ENCODE measurements around the gene MCC. TPM values are rescaled to one million over a fixed set of nuclear protein-coding genes. Genes with fewer than 3 reads are reported as not detected.

MCC gene
- total RNA-seq, 1 donor from 2014 or later = 46.1 TPM

DNA sequence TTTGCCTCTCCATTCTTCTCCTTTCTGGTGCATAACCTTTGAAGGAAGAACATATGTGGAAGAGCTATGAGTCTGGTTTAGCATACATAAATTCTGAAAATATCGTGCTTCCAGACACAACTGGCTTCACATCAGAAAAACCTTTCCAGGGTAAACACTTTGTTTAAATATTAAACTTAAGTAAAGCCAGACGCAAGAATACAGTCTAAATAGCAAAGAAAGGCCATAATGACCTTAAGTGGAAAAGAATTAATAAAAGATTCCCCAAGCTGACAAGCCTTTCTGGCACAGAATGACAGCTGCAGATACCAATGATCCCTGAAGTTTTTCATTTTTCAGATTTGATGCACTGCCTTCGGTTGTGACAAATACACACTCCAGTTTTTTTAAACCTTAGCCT, 40.0 kb downstream of the MCC start:
- TF ChIP-seq, protein P1, sequence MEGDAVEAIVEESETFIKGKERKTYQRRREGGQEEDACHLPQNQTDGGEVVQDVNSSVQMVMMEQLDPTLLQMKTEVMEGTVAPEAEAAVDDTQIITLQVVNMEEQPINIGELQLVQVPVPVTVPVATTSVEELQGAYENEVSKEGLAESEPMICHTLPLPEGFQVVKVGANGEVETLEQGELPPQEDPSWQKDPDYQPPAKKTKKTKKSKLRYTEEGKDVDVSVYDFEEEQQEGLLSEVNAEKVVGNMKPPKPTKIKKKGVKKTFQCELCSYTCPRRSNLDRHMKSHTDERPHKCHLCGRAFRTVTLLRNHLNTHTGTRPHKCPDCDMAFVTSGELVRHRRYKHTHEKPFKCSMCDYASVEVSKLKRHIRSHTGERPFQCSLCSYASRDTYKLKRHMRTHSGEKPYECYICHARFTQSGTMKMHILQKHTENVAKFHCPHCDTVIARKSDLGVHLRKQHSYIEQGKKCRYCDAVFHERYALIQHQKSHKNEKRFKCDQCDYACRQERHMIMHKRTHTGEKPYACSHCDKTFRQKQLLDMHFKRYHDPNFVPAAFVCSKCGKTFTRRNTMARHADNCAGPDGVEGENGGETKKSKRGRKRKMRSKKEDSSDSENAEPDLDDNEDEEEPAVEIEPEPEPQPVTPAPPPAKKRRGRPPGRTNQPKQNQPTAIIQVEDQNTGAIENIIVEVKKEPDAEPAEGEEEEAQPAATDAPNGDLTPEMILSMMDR (IDR thresholded peaks at IDR 0.05; ENCODE audit: partially characterized antibody, unreplicated experiment) = no peak
- Mint-ChIP-seq H3K27ac (ENCODE audit: unreplicated experiment) (peak overlapping the region; percentile 99), H3K27me3 (ENCODE audit: unreplicated experiment) (peaks cover 13% of the 10 kb centered on the region), H3K36me3 (ENCODE audit: unreplicated experiment) (peaks cover 13% of the 10 kb centered on the region), H3K9me3 (ENCODE audit: unreplicated experiment) (peaks cover 21% of the 10 kb centered on the region), H3K4me1 (ENCODE audit: low read depth, unreplicated experiment) (peaks cover 47% of the 10 kb centered on the region), H3K4me3 (ENCODE audit: unreplicated experiment) (peak overlapping the region; percentile 72)
- no peak for DNase-seq

DNA sequence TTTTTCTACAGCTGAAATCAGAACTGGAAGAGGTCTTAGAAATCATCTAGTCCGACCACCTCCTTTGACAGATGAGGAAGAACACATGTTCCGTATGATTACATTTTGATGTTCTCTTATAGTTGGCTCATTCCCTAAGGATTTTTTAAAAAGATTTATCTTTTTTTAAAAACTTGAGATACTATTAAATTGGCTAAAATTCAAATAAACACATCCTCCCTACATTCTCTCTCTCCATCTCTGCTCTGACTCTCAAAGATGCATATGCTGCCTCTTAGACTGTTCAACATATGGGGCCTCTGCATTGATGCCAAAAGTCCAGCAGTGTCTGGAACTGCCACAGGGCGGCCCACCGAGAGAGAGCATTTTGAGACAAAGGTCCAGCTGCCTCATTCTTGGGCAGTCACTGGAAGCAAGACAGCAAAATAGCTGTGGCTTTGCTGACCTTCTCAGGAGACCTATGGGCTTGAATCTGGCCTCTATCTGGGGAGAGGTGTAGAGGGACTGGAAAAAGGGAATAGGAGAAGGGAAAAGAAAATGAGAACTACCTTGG, 40.7 kb downstream of the MCC start:
- peak overlapping the region; percentile 72 for H3K4me3 Mint-ChIP-seq (ENCODE audit: unreplicated experiment)
- H3K27ac Mint-ChIP-seq (ENCODE audit: unreplicated experiment) = peak overlapping the region; percentile 99
- peak; percentile 81 for DNase-seq
- TF ChIP-seq, protein P1 (IDR thresholded peaks at IDR 0.05; ENCODE audit: partially characterized antibody, unreplicated experiment) = peak; percentile 74
- H3K36me3 Mint-ChIP-seq (ENCODE audit: unreplicated experiment) = peaks cover 18% of the 10 kb centered on the region
- H3K4me1 Mint-ChIP-seq (ENCODE audit: low read depth, unreplicated experiment) = peaks cover 47% of the 10 kb centered on the region
- H3K27me3 Mint-ChIP-seq (ENCODE audit: unreplicated experiment) = peaks cover 12% of the 10 kb centered on the region
- peaks cover 21% of the 10 kb centered on the region for H3K9me3 Mint-ChIP-seq (ENCODE audit: unreplicated experiment)

DNA sequence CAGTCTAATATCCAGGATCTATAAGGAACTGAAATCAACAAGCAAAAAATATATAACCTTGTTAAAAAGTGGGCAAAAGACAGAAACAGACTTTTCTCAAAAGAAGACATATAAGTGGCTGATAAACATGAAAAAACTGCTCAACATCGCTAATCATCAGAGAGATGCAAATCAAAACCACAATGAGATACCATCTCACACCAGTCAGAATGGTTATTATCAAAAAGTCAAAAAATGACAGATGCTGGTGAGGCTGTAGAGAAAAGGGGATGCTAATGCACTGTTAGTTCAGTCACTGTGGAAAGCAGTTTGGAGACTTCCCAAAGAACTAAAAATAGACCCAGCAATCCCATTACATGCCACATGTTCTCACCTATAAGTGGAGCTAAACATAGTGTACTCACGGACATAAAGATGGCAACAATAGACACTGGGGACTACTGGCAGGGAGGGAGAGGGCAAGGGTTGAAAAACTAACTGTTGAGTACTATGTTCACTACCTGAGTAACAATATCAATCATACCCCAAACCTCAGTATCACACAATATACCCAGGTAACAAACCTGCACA, 41.8 kb downstream of the MCC start:
- Mint-ChIP-seq H3K36me3 (ENCODE audit: unreplicated experiment) (peaks cover 22% of the 10 kb centered on the region), H3K9me3 (ENCODE audit: unreplicated experiment) (peaks cover 21% of the 10 kb centered on the region), H3K4me3 (ENCODE audit: unreplicated experiment) (no peak overlapping the region), H3K27me3 (ENCODE audit: unreplicated experiment) (peaks cover 14% of the 10 kb centered on the region), H3K4me1 (ENCODE audit: low read depth, unreplicated experiment) (peaks cover 44% of the 10 kb centered on the region), H3K27ac (ENCODE audit: unreplicated experiment) (peak overlapping the region; percentile 96)
- DNase-seq = no peak
- TF ChIP-seq, protein P1 (IDR thresholded peaks at IDR 0.05; ENCODE audit: partially characterized antibody, unreplicated experiment) = no peak

DNA sequence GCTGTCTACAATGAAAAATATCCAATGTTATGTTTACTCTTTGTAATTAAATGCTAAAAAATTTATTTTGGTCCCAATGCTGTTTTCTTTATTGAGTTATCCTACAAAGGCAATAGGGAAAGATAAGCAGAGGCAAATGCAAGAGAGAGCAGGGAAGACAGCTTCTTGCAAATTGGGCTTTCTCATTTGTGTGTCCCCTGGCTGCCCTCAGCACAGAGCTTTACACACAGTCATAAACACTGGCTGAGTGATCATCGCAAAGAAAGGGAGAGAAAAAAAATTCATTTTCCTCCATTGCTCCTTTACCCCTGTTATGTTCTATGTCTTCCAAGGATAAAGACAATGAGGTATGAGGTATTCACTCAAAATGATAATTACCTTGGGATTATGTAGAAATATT, 51.1 kb downstream of the MCC start:
- no peak overlapping the region for H3K27ac Mint-ChIP-seq (ENCODE audit: unreplicated experiment)
- peaks cover 3% of the 10 kb centered on the region for H3K9me3 Mint-ChIP-seq (ENCODE audit: unreplicated experiment)
- H3K36me3 Mint-ChIP-seq (ENCODE audit: unreplicated experiment) = peaks cover 7% of the 10 kb centered on the region
- TF ChIP-seq, protein P1 (IDR thresholded peaks at IDR 0.05; ENCODE audit: partially characterized antibody, unreplicated experiment) = no peak
- H3K4me3 Mint-ChIP-seq (ENCODE audit: unreplicated experiment) = no peak overlapping the region
- peaks cover 2% of the 10 kb centered on the region for H3K27me3 Mint-ChIP-seq (ENCODE audit: unreplicated experiment)
- no peak for DNase-seq
- peaks cover 19% of the 10 kb centered on the region for H3K4me1 Mint-ChIP-seq (ENCODE audit: low read depth, unreplicated experiment)

DNA sequence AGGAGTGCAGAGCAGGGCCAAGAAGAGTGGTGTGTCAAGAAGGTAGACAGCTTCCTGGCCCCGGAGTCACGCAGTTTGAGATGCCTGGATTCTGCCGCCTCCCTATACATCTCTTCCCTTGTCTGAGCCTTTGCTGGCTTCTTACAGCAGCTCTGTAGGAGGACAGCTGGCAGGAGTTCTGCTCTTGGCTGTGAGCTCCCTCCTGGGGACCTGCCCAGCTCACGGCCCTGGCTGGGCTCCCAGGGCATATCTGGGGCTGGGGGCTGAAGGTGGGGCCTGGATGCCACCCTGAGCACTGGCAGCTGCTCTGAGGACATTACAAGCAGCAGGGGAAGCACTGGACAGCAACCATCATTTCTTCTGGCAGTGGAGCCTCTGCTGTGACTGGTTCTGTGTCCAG, 52.7 kb downstream of the MCC start:
- Mint-ChIP-seq H3K27me3 (ENCODE audit: unreplicated experiment) (no peaks in the 10 kb centered on the region), H3K36me3 (ENCODE audit: unreplicated experiment) (peaks cover under 1% of the 10 kb centered on the region), H3K9me3 (ENCODE audit: unreplicated experiment) (peaks cover 3% of the 10 kb centered on the region), H3K27ac (ENCODE audit: unreplicated experiment) (no peak overlapping the region), H3K4me3 (ENCODE audit: unreplicated experiment) (no peak overlapping the region), H3K4me1 (ENCODE audit: low read depth, unreplicated experiment) (peaks cover 19% of the 10 kb centered on the region)
- DNase-seq = no peak
- TF ChIP-seq, protein P1 (IDR thresholded peaks at IDR 0.05; ENCODE audit: partially characterized antibody, unreplicated experiment) = no peak
